ENCODE measurements around the gene GFI1B.

GRCh38 chr9:132996526-132996925, 18.0 kb downstream of the GFI1B start:
- TF ChIP-seq CTCF (IDR thresholded peaks at IDR 0.05 in 8 of 11, conservative IDR thresholded peaks at IDR 0.05 in 3 of 11) = no peak
- TF ChIP-seq POLR2A (IDR thresholded peaks at IDR 0.05) = no peak
- no peak for TF ChIP-seq POLR2AphosphoS5 (IDR thresholded peaks at IDR 0.05)
